Activated T-helper 2 cell treated with anti-CD3 and anti-CD28 coated beads, Interferon-gamma antibody, Interleukin-2, Interleukin-4, amounts not matched to agents 10 μg/mL and 5 μg/mL and 100 μg/mL, durations not matched to agents 14 hours and 24 hours and 36 hours (primary cell): ENCODE measurements around the gene OR2J2. TPM values are rescaled to one million over a fixed set of nuclear protein-coding genes. Genes with fewer than 3 reads are reported as not detected.
"Not testable (repeated sequence)": the region's sequence is repeated elsewhere in the genome, so short reads cannot be mapped to it uniquely, and the experiment has no call there.

Experiments
- DNase-seq: peaks from one replicate; pipeline ENCODE4 v3.0.0; 2021; ENCODE audit warnings: low spot score
- H3K27ac Mint-ChIP-seq: one replicate; pipeline ENCODE4 v1.8.0; 2021; ENCODE audit warnings: mixed read lengths
- H3K27me3 Mint-ChIP-seq: one replicate; pipeline ENCODE4 v1.8.0; 2021; ENCODE audit warnings: low read depth, mixed read lengths
- H3K36me3 Mint-ChIP-seq: one replicate; pipeline ENCODE4 v1.8.0; 2021; ENCODE audit warnings: low read depth, mixed read lengths
- H3K4me1 Mint-ChIP-seq: one replicate; pipeline ENCODE4 v1.8.0; 2021; ENCODE audit warnings: low read depth, mixed read lengths
- H3K4me3 Mint-ChIP-seq: one replicate; pipeline ENCODE4 v1.8.0; 2021; ENCODE audit warnings: low read depth, mild to moderate bottlenecking, moderate library complexity, mixed read lengths
- H3K9me3 Mint-ChIP-seq: one replicate; pipeline ENCODE4 v1.8.0; 2021; ENCODE audit warnings: mixed read lengths
- intact Hi-C: fragments of 100-400 bp; cut with micrococcal nuclease; formaldehyde crosslinking; loops from one replicate; pipeline ENCODE4 v1.15.1; 2023
- total RNA-seq: library from RNA; stranded (reverse); gene quantifications from 2 replicates; pipeline ENCODE4 v1.2.3, GENCODE V29; 2022

OR2J2 gene
- not detected in 2 replicates for total RNA-seq

GRCh38 chr6:29170607-29171006 is at the start of gene OR2J2:
TSS of gene OR2J2 (plus strand) at chr6:29170907. CDS start at chr6:29173636, 2,729 bp downstream.
- H3K9me3 Mint-ChIP-seq, DNase-seq, H3K4me1 Mint-ChIP-seq, H3K27me3 Mint-ChIP-seq, H3K27ac Mint-ChIP-seq, H3K36me3 Mint-ChIP-seq, intact Hi-C loops, H3K4me3 Mint-ChIP-seq: not testable (repeated sequence)

GRCh38 chr6:29129326-29130012 is 41.2 kb upstream of the OR2J2 start:
- Mint-ChIP-seq H3K9me3 (no peaks in the 10 kb centered on the region), H3K4me3 (no peak overlapping the region), H3K36me3 (no peaks in the 10 kb centered on the region), H3K27me3 (peaks cover 7% of the 10 kb centered on the region), H3K27ac (no peak overlapping the region), H3K4me1 (no peaks in the 10 kb centered on the region)
- no peak for DNase-seq
- intact Hi-C loops: no loop called here

GRCh38 chr6:29130644-29131043 is 40.1 kb upstream of the OR2J2 start:
- no peaks in the 10 kb centered on the region for H3K36me3 Mint-ChIP-seq
- no peak overlapping the region for H3K4me3 Mint-ChIP-seq
- H3K27me3 Mint-ChIP-seq: peaks cover 10% of the 10 kb centered on the region
- no peak for DNase-seq
- H3K27ac Mint-ChIP-seq: no peak overlapping the region
- no peaks in the 10 kb centered on the region for H3K9me3 Mint-ChIP-seq
- intact Hi-C loops: no loop called here
- no peaks in the 10 kb centered on the region for H3K4me1 Mint-ChIP-seq

GRCh38 chr6:29131691-29132090 is 39.0 kb upstream of the OR2J2 start:
- Mint-ChIP-seq H3K27ac (no peak overlapping the region), H3K4me1 (no peaks in the 10 kb centered on the region), H3K4me3 (no peak overlapping the region), H3K27me3 (peaks cover 10% of the 10 kb centered on the region), H3K36me3 (no peaks in the 10 kb centered on the region), H3K9me3 (no peaks in the 10 kb centered on the region)
- intact Hi-C loops: no loop called here
- DNase-seq: no peak

- no peak overlapping the region for H3K4me3 Mint-ChIP-seq
- no peaks in the 10 kb centered on the region for H3K9me3 Mint-ChIP-seq
- H3K36me3 Mint-ChIP-seq: no peaks in the 10 kb centered on the region
- no peak overlapping the region for H3K27ac Mint-ChIP-seq
- DNase-seq: no peak
- intact Hi-C loops: no loop called here
- H3K4me1 Mint-ChIP-seq: no peaks in the 10 kb centered on the region
- H3K27me3 Mint-ChIP-seq: peaks cover 6% of the 10 kb centered on the region
Measured at GRCh38 chr6:29137724-29138123, 33.0 kb upstream of the OR2J2 start.

- intact Hi-C loops: no loop called here
- Mint-ChIP-seq H3K4me3 (no peak overlapping the region), H3K36me3 (no peaks in the 10 kb centered on the region), H3K27ac (no peak overlapping the region), H3K9me3 (no peaks in the 10 kb centered on the region), H3K4me1 (no peaks in the 10 kb centered on the region), H3K27me3 (no peaks in the 10 kb centered on the region)
- no peak for DNase-seq
Measured at GRCh38 chr6:29141606-29142005, 29.1 kb upstream of the OR2J2 start.

GRCh38 chr6:29142309-29142708 is 28.4 kb upstream of the OR2J2 start:
- no peaks in the 10 kb centered on the region for H3K4me1 Mint-ChIP-seq
- H3K27ac Mint-ChIP-seq: no peak overlapping the region
- no peaks in the 10 kb centered on the region for H3K27me3 Mint-ChIP-seq
- H3K4me3 Mint-ChIP-seq: no peak overlapping the region
- intact Hi-C loops: no loop called here
- H3K36me3 Mint-ChIP-seq: no peaks in the 10 kb centered on the region
- DNase-seq: no peak
- H3K9me3 Mint-ChIP-seq: no peaks in the 10 kb centered on the region

- Mint-ChIP-seq H3K27ac (no peak overlapping the region), H3K4me1 (no peaks in the 10 kb centered on the region), H3K4me3 (no peak overlapping the region), H3K9me3 (no peaks in the 10 kb centered on the region), H3K36me3 (no peaks in the 10 kb centered on the region), H3K27me3 (no peaks in the 10 kb centered on the region)
- intact Hi-C loops: no loop called here
- DNase-seq: no peak
Measured at GRCh38 chr6:29146179-29146578, 24.5 kb upstream of the OR2J2 start.

GRCh38 chr6:29147074-29147473 is 23.6 kb upstream of the OR2J2 start:
- Mint-ChIP-seq H3K9me3 (no peaks in the 10 kb centered on the region), H3K27ac (no peak overlapping the region), H3K4me1 (no peaks in the 10 kb centered on the region), H3K36me3 (no peaks in the 10 kb centered on the region), H3K27me3 (no peaks in the 10 kb centered on the region), H3K4me3 (no peak overlapping the region)
- DNase-seq: no peak
- intact Hi-C loops: no loop called here

- H3K4me1 Mint-ChIP-seq, H3K27me3 Mint-ChIP-seq, intact Hi-C loops, DNase-seq, H3K36me3 Mint-ChIP-seq, H3K9me3 Mint-ChIP-seq, H3K27ac Mint-ChIP-seq, H3K4me3 Mint-ChIP-seq: not testable (repeated sequence)
Measured at GRCh38 chr6:29149444-29149843, 21.3 kb upstream of the OR2J2 start.

- H3K36me3 Mint-ChIP-seq: no peaks in the 10 kb centered on the region
- intact Hi-C loops: no loop called here
- no peaks in the 10 kb centered on the region for H3K27me3 Mint-ChIP-seq
- no peaks in the 10 kb centered on the region for H3K4me1 Mint-ChIP-seq
- no peak overlapping the region for H3K4me3 Mint-ChIP-seq
- DNase-seq: no peak
- H3K9me3 Mint-ChIP-seq: no peaks in the 10 kb centered on the region
- no peak overlapping the region for H3K27ac Mint-ChIP-seq
Measured at GRCh38 chr6:29153083-29153482, 17.6 kb upstream of the OR2J2 start.

GRCh38 chr6:29155182-29155581 is 15.5 kb upstream of the OR2J2 start:
- H3K27me3 Mint-ChIP-seq, DNase-seq, intact Hi-C loops, H3K9me3 Mint-ChIP-seq, H3K36me3 Mint-ChIP-seq, H3K4me3 Mint-ChIP-seq, H3K4me1 Mint-ChIP-seq, H3K27ac Mint-ChIP-seq: not testable (repeated sequence)

GRCh38 chr6:29159922-29160321 is 10.8 kb upstream of the OR2J2 start:
- H3K27ac Mint-ChIP-seq, H3K4me3 Mint-ChIP-seq, DNase-seq, H3K27me3 Mint-ChIP-seq, H3K9me3 Mint-ChIP-seq, H3K36me3 Mint-ChIP-seq, intact Hi-C loops, H3K4me1 Mint-ChIP-seq: not testable (repeated sequence)

- H3K4me3 Mint-ChIP-seq, H3K27me3 Mint-ChIP-seq, H3K4me1 Mint-ChIP-seq, intact Hi-C loops, H3K36me3 Mint-ChIP-seq, H3K27ac Mint-ChIP-seq, DNase-seq, H3K9me3 Mint-ChIP-seq: not testable (repeated sequence)
Measured at GRCh38 chr6:29165571-29165970, 5.1 kb upstream of the OR2J2 start.
